Kidney tubule cell (primary cell): Measurements from ENCODE around the gene EIF5A.
A peak's percentile ranks its signal among the peaks of the same experiment; 100 is the strongest.

Experiments
- DNase-seq: peaks from one replicate; pipeline ENCODE4 v3.0.0-alpha.2; 2018; ENCODE audit warnings: low spot score

EIF5A gene

GRCh38 chr17:7306911-7307685, at the start of gene EIF5A:
EIF5A (plus strand) TSS chr17:7307628; CDS start chr17:7309636, 2,008 bp downstream.
- peak; percentile 100 for DNase-seq

DNA sequence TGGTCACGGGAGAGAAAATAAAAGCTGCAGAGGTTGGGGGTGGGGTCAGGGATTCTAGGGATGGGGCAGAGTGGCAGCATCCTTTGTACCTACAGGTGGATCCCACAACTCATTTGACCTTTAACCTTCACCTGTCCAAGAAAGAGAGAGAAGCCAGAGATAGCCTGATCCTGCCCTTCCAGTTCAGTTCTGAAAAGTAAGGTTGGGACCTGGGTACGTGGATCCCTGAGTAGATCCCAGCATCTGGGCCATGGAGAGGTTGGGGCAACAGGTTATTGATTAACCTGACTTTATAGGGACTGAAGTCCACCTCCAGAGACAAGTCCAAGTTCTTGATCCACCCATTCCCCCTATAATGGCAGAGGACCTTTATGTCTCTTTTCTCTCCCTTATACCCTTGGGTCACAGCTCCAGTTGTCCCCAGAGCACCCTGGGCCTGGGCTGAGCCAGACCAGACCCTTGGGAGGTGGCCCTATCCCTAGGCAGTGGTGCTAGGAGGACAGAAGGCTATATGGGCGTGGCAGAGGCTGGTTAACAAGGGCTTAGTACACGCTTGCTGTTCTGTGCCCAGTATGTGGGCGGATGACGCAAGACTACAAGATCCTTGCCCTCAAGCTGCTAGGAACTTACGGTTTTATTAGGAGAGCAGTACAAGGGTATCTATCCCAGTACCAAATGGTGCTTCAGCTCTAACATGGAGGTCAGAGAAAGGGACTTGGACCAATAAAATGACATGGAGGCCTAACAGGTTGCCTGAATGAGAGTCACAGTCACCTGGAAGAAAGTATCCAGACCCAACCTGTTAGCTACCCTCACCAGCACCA, 48.5 kb upstream of the EIF5A start:
- DNase-seq: no peak

DNA sequence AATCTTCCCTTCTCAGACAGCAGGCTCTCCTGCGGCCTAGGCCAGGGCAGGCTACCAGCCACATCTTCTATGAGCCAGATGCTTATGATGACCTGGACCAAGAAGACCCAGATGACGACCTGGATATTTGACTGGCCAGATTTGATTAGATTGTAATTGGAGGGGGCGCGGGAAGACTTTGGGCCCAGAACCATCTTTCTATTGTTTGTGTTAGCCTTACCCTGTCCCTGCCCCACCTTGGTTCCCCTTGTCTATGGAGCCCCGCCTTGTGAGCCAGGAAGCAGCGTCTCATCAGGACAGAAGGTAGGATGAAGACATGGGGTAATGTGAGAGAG, 47.9 kb upstream of the EIF5A start:
- DNase-seq: no peak

GRCh38 chr17:7260151-7260550, 47.3 kb upstream of the EIF5A start:
- no peak for DNase-seq

- peak; percentile 75 for DNase-seq
Measured at GRCh38 chr17:7260651-7261378, 46.6 kb upstream of the EIF5A start.

- peak; percentile 27 for DNase-seq
Measured at GRCh38 chr17:7261379-7262191, 45.8 kb upstream of the EIF5A start.

DNA sequence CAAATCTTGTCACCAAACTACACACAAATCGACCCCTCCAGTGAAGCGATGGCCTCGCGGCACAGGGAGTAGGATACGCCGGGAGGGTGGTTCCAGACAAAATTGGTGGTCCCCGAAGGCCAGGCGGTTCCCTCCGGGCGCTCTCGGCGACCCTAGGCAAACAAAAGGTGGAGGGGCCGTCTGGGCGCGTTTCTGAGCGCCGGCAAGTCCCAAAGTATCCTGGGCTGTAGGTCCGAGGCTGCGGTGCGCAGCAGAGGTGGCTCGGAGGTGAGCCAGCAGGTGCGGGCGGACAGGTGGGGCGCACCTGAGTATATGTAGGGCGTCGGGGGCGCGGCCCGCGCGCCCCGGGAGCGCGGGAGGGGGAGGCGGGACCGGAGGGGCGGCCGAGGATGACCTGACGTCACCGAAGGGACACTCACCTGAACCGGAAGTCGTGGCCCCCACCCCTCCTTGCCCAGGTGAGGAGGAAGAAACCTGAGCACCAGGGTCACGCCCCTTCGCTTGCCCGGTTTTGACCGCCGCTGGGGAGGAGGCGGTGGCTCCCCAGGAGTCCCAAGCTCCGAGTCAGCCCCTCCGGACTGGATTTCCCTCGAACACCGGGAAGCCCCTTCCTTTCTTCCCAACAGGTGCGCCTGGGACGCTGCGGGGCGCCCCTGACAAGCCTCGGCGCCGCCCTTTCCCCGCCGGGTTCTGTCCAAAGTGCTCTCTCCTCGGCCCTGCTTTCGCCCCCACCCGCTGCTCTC, 45.1 kb upstream of the EIF5A start, which contains the start of gene CLDN7:
CLDN7 (minus strand) TSS at position 287 of the 743 bp plus-strand sequence. CDS start 435 bp downstream, outside the sequence.
- DNase-seq: peak; percentile 90

GRCh38 chr17:7262935-7263800, 44.3 kb upstream of the EIF5A start:
- DNase-seq: peak; percentile 71

DNA sequence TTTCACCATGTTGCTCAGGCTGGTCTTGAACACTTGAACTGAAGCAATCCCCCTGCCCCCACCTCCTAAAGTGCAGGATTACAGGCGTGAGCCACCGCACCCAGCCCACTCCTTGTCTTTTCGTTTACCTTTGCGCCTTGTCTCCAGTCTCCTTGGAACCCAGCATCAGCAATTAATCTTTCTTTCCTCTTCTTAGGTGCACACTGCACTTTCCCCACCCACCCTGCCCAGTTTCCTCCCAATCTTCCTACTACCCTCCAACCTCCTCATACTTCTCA, 43.7 kb upstream of the EIF5A start:
- DNase-seq: no peak

- DNase-seq: no peak
Measured at GRCh38 chr17:7266784-7267183, 40.6 kb upstream of the EIF5A start.

- DNase-seq: no peak
Measured at GRCh38 chr17:7279448-7279847, 28.0 kb upstream of the EIF5A start.

DNA sequence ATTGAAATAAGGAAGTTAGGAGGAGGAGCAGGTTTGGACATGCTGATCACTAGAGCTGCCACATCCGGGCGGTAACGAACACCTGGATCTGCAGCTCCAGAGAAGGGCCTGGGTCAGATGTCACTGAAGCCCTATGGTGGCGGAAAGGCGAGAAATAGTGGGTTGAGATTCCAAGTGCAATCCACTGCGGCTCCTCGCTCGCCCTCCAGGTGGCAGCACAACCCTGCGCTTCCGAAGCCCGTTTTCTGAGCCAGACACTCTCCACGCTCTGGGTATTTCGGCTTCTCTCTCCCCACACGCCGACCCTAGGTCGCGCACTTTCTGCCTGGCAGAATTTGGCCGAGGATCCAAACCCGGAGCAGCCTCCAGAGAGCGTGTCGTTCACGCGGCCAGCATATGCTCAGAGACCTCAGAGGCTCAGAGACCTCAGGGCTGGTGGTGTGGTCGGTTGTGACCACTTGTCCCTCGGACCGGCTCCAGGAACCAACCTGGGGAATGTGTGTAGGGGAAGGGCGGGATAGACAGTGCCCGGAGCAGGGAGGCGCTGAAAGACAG, 26.8 kb upstream of the EIF5A start:
- peak; percentile 81 for DNase-seq

DNA sequence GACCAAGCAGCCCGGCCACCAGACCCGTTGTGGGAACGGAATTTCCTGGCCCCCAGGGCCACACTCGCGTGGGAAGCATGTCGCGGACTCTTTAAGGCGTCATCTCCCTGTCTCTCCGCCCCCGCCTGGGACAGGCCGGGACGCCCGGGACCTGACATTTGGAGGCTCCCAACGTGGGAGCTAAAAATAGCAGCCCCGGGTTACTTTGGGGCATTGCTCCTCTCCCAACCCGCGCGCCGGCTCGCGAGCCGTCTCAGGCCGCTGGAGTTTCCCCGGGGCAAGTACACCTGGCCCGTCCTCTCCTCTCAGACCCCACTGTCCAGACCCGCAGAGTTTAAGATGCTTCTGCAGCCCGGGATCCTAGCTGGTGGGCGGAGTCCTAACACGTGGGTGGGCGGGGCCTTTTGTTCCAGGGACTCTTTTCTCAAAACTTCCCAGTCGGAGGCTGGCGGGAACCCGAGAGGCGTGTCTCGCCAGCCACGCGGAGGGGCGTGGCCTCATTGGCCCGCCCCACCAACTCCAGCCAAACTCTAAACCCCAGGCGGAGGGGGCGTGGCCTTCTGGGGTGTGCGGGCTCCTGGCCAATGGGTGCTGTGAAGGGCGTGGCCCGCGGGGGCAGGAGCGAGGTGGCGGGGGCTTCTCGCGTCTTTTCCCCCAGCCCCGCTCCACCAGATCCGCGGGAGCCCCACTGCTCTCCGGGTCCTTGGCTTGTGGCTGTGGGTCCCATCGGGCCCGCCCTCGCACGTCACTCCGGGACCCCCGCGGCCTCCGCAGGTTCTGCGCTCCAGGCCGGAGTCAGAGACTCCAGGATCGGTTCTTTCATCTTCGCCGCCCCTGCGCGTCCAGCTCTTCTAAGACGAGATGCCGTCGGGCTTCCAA, 26.1 kb upstream of the EIF5A start, which contains the start of gene SLC2A4:
SLC2A4 (plus strand) TSS at position 645 of the 879 bp plus-strand sequence; CDS start at position 862, 217 bp downstream.
- DNase-seq: peak; percentile 92

DNA sequence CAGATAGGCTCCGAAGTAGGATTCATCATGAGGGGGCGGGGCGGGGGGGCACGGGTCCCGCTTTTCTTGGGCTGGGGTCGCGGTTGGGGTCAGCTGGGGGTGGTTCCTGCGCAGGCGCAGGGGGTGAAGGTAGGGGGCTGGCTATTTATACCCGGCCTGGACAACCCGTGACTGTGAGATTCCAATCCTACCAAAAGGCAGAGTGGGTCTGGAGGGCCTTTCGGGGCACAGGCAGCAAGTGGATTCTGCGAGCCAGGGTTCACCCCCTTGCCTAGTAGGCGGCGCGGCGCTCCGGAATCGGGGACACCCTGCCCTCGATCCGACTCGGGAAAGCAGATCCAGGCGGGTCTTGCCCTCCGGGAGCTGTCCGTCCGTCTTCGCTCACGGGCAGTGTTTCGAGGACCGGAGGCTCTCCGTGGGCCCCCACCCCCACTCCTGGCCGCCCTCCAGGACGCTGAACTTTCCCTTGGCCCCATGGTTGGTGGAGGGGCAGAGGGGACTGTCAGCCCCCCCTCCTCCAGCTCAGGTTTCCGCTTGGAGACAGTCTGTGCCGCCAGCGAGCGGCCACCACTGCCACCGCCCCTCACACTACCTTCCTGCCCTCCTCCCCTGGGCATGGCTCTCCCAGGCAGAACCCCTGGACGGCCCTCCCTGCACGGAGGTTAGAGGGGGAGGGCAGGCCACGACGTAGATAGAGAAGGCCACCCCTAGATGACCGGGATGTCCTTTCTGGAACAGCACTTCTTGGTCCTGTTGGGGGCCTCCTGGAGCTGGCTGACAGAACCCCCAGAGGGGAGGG, 25.3 kb upstream of the EIF5A start:
- no peak for DNase-seq

GRCh38 chr17:7282752-7283321, 24.6 kb upstream of the EIF5A start:
- DNase-seq: no peak

DNA sequence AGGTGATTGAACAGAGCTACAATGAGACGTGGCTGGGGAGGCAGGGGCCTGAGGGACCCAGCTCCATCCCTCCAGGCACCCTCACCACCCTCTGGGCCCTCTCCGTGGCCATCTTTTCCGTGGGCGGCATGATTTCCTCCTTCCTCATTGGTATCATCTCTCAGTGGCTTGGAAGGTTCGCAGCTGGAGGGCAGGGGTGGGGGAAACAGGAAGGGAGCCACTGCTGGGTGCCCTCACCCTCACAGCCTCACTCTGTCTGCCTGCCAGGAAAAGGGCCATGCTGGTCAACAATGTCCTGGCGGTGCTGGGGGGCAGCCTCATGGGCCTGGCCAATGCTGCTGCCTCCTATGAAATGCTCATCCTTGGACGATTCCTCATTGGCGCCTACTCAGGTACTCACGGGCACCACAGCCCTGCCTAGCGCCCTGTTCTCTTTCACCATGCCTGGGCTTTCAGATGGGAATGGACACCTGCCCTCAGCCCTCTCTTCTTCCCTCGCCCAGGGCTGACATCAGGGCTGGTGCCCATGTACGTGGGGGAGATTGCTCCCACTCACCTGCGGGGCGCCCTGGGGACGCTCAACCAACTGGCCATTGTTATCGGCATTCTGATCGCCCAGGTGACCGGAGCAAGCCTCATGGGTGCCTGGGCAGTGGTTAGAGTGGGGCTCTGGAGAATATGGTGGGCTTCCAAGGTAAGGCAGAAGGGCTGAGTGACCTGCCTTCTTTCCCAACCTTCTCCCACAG, 23.8 kb upstream of the EIF5A start:
- DNase-seq: no peak

GRCh38 chr17:7284911-7285310, 22.5 kb upstream of the EIF5A start:
- no peak for DNase-seq
